Left lobe of liver (tissue), 2 donors: ENCODE results near the gene CASKIN1. TPM values are rescaled to one million over a fixed set of nuclear protein-coding genes. Genes with fewer than 3 reads are reported as not detected.

Experiments used
- ATAC-seq: fragments of 200-7000 bp; cut with Tn5 transposase; one replicate; pipeline ENCODE4 v1.9.1; 2020; ENCODE audit warnings: mild to moderate bottlenecking, moderate library complexity
- DNase-seq: peaks from one replicate; pipeline ENCODE4 v3.0.0-alpha.2; 2020; ENCODE audit warnings: low spot score
- total RNA-seq: library from RNA; stranded (reverse); gene quantifications from one replicate; pipeline ENCODE4 v1.2.1, GENCODE V29; 2021
- donor health status: DM: no; HTN: no; CAD: no; lungs with moderate emphysema.
- donor health status: DM: no; HTN: yes; CAD: no.

Gene CASKIN1
- total RNA-seq, 1 donor from 2014 or later = 0.05 TPM

DNA sequence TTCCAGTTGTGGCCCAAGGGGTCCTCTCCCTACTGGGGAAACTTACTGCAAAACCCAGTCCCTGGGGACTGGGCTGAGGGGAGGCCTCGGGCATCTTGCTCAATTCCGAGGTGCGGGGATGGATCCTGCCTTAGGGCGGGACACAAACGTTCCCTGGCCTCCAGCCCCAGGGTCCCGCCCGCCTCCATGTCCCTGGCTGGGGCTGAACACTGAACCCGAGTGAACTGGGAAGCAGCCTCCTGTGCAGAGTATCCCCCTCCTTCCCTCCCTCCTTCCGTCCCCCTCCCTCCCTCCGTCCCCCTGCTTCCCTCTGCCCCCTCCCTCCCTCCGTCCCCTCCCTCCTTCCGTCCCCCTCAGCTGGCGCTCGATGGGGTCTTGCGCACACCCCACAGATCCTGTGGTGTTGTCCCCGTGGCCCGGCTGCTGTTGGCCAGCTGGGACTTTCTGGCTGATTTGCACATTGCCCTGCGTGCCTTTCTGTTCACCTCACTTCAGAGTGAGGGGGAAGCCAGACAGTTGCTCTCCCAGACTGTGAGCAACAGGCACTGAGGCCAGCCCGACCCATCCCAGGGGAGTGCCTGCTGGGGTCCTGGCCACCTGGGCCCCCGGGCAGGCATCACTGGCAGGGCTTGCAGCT lies 35.4 kb downstream of the CASKIN1 start:
- ATAC-seq = peak; percentile 22
- peak; percentile 73 for DNase-seq

DNA sequence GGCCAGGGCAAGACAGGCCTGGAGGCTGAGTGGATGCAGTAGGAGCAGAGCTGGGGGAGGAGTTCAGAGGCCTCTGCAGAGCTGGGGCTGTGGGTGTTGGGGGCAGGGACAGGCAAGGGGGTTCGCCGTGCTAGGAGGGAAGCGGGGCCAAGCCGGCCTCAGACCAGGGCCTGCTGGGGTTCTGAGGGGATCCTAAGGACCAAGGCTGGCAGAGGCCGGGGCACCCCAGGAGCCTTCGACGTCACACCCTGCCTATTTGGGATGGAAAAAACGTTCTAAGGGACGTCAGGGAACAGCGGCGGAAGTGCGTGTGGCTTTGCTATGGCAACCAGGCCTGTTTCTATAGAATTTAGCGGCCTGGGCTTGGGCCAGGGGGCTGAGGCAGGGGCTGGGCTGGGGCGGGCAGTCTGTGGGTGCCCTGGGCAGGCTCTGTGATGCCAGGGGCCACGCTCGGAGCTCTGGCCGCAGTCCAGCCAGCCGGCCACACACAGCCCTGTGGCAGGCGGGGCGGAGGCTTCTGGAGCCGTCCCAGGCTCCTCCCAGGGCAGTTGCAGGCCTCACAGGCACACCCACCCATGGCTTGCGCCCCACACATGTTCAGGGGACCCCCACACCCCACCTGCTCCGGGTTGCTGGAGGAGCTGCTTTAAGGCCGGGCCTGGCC lies 37.1 kb downstream of the CASKIN1 start:
- ATAC-seq (peak; percentile 31), DNase-seq (peak; percentile 88)

DNA sequence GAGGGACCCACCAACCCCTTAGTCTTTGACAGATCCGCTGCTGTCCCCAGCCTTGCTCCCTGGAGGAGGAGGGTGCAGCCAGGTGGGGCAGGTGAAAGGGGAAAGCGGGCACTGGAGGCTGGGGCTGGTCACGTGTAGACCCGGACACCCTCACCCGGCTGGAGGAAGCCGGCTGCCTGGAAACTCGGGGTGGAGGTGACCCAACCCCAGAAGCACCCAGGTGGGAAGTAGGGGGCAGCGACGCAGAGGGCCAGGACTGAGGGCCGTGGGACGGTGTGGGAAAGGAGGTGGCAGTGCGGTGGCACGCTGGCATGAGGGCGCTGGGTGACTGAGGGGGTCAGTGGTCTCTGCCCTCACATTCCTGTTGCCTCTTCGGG lies 38.2 kb downstream of the CASKIN1 start:
- DNase-seq (no peak), ATAC-seq (peak; percentile 0)

DNA sequence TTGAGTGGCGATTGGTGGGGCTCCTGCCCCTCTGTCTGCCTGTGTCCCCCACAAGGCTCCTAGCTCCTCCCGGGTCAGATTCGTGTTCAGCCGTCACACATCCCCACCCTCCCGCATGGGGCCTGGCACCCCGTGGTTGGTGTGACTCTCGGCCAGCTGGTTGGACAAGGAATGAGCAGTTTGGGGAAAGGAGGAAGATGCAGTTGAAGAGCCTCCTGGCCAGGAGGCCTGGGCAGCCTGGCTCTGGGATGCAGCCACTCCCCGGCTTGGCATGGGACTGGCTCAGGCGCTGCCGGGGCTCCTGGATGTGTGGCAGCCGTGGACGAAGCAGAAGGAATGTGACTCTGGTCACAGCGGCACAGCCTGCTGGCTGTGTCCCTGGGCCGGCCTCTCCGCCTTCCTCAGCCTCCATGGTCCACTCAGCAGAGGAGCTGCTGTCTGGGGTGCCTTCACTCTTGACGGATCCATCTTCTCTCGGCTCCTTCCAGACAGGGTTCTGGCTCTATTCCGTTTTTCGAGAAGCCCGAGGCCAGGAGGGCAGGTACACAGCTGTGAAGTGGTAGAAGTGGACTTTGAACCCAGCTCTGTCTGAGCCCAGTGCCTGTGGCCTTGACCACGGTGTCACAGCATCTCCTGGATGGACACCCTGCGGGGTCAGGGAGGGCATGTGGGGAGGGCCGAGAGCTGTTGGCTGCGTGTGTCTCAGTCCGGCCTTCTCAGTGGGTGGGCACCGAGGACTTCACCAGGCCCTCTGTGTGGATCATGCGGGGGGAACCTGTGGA lies 38.7 kb downstream of the CASKIN1 start:
- ATAC-seq = peak; percentile 38
- peak; percentile 93 for DNase-seq

DNA sequence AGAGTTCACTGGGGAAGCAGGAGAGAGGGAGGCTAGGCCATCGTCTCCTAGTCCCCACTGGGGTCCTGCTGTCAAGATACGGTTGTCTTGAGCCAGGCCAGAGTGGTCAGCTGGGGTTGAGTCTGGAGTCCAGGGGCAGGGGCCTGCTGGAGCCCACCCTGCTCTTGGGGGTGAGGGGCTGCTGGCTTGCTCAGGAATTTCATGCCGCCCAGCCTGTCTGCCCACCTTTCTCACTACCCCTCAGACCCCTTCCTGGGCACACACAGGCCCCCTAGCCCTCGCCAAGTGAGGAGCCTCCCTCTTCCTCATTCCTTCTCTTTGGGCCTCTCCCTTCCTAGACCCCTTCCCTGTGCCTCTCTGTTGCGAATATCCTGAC lies 39.6 kb downstream of the CASKIN1 start:
- no peak for DNase-seq
- ATAC-seq = no peak

DNA sequence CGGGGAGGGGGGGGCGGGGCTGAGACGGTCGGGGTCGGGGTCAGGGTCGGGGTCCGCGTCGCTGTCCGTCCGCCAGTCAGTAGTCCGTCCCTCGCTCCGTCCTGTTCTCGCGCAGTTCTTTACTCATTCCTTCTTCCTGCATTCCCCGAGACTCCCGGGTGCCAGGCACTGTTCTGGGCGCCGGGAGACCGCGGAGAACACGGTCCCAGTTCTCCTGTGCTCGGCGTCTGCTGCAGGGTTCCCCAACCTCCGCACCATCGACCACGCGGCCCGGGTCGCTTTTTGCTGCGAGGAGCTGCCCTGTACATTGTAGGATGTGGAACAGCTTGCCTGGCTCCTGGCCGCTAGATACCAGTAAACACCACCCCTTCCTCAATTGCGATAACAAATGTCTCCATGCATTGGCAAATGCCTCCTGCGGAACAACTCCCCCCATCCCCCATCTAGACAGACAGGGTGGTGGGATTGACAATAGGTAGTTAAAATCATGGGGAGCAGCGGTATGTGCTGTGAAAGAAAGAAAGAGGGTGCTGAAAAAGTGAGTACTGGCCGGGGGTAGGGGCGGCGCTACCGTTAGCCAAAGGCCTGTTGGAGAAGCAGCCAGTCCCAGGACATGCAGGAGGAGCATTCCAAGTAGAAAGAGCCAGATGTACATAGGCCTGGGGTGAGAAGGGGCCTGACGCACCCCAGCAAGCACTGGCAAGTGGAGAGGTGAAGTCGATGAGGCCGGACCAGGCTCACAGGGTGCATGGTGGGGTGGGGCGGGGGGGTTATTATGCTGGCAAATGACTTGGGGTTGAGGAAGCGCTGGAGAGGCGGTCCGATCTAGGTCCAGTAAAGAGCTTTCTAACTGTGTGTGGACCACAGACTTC lies 40.2 kb downstream of the CASKIN1 start:
- no peak for DNase-seq
- ATAC-seq = no peak

DNA sequence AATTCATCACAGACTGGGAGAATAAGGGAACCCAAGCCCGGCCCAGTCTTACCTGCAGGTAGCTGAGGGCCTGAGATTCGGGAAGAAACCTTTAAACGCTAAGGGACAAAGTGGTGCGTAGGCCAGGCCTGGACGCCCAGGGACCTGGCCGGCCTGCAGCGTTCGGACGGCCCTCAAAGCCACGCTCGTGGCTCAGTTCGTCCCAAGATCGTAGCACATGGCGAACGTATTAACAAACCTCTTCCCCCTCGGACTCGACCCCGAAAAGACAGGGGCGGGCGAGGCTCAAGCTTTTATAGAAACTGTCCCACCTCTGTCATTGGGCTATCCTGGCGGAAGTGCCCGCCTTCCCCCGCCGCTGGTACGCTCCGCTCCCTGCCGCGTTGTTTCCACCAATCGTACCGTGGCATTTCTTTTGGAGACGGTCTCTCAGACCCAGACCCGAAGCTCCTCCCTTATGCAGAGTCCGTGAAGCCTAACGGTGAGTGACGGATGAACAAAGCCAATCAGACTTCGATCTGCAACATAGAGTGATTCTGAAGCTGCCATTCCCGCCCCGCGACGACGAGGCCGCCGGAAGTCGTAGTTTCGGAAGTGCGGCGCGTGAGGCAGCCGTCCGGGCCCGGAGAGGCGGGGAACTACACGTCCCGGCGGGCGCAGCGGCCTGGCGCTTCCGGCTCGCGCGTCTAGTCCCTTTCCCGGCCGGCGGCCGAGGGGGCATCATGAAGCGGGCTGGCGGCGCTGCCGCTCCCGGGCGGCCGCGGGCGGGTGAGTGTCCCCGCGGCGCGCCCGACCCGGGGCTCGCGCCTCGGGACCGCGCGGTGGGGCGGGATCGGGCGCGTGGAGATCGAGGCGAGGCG lies 41.1 kb downstream of the CASKIN1 start, which contains the start of gene TRAF7:
TRAF7 (plus strand) TSS at position 692 of the 860 bp plus-strand sequence. CDS start 8,139 bp downstream, outside the sequence.
- DNase-seq (peak; percentile 99), ATAC-seq (peak; percentile 54)

DNA sequence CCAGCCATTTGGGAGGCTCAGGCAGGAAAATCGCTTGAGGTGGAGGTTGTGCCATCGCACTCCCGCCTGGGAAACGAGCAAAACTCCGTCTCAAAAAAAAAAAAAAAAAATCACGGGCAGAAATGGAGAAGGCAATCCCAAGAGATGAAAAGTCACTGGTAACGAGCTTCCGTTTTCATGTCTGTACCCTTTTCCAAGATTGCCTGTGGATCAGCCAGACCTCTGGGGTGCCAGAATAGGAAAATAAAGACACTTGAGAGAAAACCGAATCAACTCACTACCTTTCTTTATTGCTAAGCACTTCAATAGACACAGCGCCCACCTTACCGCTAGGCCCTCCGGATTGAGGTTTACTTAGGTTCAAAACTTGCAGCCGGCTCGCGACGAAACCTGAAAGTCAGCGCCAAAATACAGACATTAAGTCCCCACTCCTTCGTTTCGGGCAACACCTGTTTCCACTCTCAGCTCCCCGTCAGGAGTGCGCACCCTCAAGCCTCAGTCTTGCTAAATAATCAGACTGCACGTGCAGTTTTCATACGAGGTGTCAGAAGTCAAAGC lies 41.8 kb downstream of the CASKIN1 start:
- no peak for DNase-seq
- ATAC-seq = no peak

DNA sequence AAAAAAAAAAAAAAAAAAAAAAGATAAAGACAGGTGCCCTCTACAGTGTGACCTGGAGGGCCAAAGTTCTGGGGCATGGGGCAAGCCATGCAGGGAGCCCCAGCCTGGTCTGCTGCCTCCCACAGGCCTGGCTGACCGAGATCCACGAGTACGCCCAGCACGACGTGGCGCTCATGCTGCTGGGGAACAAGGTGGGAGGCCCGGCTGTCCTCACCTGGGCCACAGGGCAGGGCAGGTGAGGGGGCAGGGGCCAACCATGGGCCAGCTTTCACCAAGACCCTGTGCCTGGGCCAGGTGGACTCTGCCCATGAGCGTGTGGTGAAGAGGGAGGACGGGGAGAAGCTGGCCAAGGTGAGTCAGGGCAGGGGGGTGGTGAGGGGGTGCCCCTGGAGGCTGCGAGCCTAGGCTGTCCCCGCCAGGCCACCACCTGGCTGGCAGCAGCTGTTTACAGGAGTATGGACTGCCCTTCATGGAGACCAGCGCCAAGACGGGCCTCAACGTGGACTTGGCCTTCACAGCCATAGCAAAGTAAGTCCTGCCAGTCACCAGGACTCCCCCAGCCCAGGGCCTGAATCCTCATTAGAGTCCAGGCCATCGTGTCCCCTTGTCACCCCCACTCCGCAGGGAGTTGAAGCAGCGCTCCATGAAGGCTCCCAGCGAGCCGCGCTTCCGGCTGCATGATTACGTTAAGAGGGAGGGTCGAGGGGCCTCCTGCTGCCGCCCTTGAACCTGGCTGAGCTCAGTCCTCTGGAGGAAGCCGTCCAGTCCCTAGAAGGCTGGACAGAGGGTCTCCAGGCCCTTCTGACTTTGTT lies 43.5 kb downstream of the CASKIN1 start:
- peak; percentile 28 for ATAC-seq
- peak; percentile 92 for DNase-seq

DNA sequence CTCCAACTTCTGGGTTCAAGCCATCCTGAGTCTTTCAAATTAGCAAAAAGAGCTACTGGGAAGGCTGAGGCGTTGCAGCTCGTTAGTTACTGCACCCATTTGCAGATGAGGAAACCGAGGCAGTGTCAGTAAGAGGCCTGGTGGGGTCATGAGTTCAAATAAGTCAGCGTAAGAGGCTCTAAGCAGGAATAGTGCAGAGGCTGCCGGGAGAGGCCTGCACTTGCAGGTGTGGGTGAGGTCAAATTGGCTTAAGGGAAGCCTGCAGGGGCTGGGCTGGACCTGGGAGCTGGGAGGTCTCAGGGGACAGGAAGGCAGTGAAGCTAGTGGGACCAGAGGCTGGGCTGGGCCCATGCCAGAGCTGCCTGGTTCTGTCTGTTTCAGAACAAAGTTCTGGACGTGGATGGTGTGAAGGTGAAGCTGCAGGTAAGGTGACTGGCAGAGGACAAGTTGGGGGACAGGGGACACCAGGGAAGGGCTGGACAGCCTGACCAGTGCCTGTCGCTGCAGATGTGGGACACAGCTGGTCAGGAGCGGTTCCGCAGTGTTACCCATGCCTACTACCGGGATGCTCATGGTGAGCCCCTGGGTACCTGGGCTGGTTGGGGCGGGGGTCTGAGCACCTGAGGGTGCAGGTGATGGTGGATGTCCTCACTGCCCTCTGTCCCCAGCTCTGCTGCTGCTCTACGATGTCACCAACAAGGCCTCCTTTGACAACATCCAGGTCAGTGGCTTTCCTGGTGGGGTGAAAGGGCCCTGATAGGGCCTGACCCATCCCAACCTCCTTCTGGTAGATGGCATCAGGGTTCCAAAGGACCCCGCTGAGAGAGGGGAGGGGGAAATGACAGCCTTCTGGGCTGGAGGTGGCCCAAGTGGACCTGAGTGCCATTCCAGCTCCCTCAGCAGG lies 45.0 kb downstream of the CASKIN1 start:
- ATAC-seq = no peak

DNA sequence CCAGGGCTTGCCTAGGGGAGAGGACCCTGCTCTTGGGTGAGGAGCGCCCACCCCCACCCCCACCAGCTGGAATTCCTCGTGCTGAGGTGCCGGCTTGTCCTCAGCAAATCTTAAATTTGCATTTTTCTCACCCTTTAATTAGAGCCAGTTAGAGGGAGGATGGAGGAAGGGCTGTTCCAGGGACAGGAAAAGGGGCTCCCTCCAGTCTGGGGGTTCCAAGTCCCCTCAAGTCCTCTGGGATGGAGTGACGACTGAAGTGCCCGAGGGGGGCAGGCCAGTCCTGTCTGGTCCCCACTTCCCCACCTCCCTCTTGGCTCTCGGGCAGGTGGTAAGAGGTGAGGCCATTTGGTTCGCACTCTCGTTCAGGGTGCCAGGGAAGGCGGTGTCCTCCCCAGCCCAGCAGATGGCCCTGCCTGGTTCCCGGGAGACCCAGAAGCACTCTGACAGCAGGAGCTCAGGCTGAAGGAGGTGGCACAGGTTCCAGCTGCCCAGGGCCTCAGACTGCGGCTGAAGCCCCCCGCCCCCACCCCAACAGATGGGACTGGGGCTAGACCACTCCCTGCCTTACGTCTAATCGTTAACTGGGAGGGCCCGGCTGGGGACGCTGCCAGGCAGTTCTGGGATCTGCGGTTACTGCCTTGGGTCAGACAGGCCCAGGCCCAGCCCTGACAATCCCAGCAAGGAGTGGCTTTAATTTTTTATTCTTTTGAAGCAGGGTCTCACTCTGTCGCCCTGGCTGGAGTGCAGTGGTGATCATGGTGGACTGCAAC lies 45.8 kb downstream of the CASKIN1 start:
- ATAC-seq (peak; percentile 4), DNase-seq (peak; percentile 75)

More for the DNA sequence above, 45.0 kb downstream of the CASKIN1 start:
- DNase-seq = no peak

DNA sequence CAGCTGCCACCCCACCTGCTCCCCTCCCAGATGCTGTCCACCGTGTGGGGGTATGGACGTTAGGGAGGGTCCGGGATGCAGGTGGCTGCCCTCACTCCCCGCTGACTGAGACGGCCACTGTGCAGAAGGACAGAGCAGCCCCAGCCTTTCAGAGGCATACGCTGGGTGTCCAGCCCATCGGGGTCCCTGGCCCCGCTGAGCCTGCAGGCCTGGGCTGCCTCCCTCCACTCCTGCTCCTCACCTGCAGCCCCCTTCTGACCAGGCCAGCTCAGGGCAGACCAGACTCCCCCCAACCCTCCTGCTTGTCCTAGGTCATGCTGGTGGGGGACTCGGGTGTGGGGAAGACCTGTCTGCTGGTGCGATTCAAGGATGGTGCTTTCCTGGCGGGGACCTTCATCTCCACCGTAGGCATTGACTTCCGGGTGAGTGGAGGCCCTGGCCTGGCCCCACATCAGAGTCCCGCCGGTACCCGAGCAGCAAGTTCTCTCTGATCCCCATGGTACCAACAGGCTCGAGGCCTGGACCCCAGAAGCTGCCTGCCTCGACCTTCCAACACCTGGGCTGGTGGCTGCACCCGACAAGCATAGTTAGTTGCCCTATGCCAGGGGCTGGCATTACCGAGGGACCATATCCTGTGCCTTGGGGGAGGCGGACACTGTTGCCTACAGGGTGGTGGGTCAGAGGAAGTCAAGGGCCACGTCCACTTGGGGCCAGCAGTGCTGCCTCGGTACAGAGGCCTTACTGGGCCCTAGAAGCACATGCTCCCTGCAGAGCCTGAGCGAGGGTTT lies 46.6 kb downstream of the CASKIN1 start:
- no peak for DNase-seq
- ATAC-seq = no peak

DNA sequence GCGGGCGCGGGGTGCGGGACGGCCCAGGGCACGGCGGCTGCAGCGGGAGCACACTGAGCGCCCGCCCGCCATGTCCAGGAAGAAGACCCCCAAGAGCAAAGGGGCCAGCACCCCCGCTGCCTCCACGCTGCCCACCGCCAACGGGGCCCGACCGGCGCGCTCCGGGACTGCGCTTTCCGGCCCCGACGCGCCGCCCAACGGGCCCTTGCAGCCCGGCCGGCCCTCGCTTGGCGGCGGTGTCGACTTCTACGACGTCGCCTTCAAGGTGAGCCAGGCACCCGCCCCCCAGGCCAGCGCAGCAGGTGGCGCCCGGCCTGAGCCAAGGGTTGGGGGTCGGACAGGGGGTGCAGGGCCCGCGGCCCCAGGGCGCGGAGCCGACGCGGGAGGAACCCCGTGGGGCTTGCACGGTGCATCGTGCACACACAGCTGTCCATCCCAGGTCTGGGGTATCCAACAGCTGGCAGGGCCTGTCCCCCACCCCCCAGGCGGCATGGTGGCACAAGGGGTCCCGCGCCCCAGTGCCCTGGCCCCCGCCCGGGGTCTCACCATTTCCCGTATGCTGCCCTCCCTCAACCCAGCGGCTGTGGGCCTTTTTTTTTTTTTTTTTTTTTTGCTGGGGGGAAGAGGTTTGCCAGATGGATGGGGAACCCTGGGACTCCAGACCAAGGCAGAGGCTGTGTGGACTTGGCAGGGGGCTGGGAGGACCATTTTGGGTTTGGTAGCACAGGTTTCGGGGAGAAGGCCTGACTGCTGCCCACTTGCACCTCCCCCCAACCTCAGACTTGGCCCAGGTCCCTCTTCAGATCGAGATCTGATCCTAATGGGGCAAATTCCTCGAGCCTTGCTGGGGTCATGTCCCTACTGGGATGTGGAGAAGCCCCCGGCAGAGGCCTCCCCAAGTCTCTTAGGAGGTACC lies 47.4 kb downstream of the CASKIN1 start:
- ATAC-seq (peak; percentile 1), DNase-seq (no peak)

DNA sequence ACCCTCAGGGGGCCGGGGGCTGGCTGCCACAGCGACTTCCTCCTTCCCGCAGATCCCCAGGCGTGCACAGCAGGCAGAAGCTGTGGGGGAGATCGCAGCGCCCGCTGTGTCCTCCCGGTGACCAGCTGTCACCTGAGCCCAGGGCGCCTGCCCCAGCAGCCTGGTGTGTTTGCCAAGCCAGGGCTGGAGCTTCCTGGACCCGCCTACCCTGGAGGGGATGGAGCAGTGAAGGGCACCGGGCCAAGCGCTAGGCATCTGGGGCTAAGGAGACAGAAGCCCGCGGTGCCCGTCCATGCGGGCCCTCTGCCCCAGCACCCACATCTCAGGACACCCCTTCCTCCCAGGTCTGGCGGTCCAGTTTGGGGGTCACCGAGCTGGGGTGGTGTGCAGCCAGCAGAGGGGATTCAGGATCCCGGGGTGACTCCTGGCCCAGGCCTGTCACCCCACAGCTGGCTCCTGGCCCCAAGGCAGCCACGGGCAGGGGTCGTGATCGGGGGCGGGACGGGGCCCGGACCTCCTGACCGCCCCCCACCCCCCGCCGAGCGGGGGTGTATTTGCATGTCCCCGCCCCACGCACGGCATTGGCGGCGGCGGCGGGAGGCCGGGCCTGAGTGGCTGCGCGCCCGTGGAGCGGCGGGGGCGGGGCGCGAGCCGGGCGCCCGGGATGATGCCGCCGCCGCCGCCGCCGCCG lies 48.3 kb downstream of the CASKIN1 start, which contains the start of gene RAB26:
RAB26 (plus strand) TSS at position 645 of the 691 bp plus-strand sequence. CDS start 159 bp downstream, outside the sequence.
- peak; percentile 71 for ATAC-seq
- DNase-seq = peak; percentile 96
